Lung microvascular endothelial cell (primary cell): Measurements from ENCODE around the gene ADAMTSL1. TPM values are rescaled to one million over a fixed set of nuclear protein-coding genes. Genes with fewer than 3 reads are reported as not detected.

Source experiments
- DNase-seq, 2 donors: peaks; one replicate each; pipeline versions ENCODE4 v3.0.0 to v3.0.0-alpha.2; 2010; ENCODE audit warnings: low read depth in 2 of 2
- total RNA-seq: library from RNA; depleted of rRNA; stranded (reverse); fragments of >200 nt; gene quantifications from 2 replicates; pipeline ENCODE4 v1.2.1, GENCODE V29; 2014

Gene ADAMTSL1
- total RNA-seq, 1 donor from 2014 or later: 0.99 TPM

- no peak for DNase-seq
Observed at GRCh38 chr9:18461496-18461895, 12.5 kb upstream of the ADAMTSL1 start.

- peak in 1 of 2 donors; percentile 21 for DNase-seq
Observed at GRCh38 chr9:18463991-18464390, 10.0 kb upstream of the ADAMTSL1 start.

- peak in 1 of 2 donors; percentile 20 for DNase-seq
Observed at GRCh38 chr9:18466101-18466500, 7.9 kb upstream of the ADAMTSL1 start.

- peak in 1 of 2 donors; percentile 52 for DNase-seq
Observed at GRCh38 chr9:18467696-18468095, 6.3 kb upstream of the ADAMTSL1 start.

GRCh38 chr9:18472435-18472834 is 1.5 kb upstream of the ADAMTSL1 start:
- no peak for DNase-seq

- peak; percentile 59 to 72 for DNase-seq
Observed at GRCh38 chr9:18472841-18473251, 1.1 kb upstream of the ADAMTSL1 start.

GRCh38 chr9:18474783-18475182 is 830 bp downstream of the ADAMTSL1 start:
- peak; percentile 43 to 61 for DNase-seq

- DNase-seq: no peak
Observed at GRCh38 chr9:18477121-18477660, 3.2 kb downstream of the ADAMTSL1 start.

- no peak for DNase-seq
Observed at GRCh38 chr9:18477719-18478118, 3.8 kb downstream of the ADAMTSL1 start.

- peak in 1 of 2 donors; percentile 33 for DNase-seq
Observed at GRCh38 chr9:18478501-18479361, 4.8 kb downstream of the ADAMTSL1 start.

GRCh38 chr9:18479405-18479804 is 5.5 kb downstream of the ADAMTSL1 start:
- DNase-seq: no peak

- no peak for DNase-seq
Observed at GRCh38 chr9:18480662-18481093, 6.7 kb downstream of the ADAMTSL1 start.

- peak in 1 of 2 donors; percentile 59 for DNase-seq
Observed at GRCh38 chr9:18482371-18482770, 8.4 kb downstream of the ADAMTSL1 start.

- peak in 1 of 2 donors; percentile 21 for DNase-seq
Observed at GRCh38 chr9:18485714-18486113, 11.8 kb downstream of the ADAMTSL1 start.

GRCh38 chr9:18487611-18488010 is 13.7 kb downstream of the ADAMTSL1 start:
- no peak for DNase-seq

- DNase-seq: no peak
Observed at GRCh38 chr9:18488886-18489285, 14.9 kb downstream of the ADAMTSL1 start.

- peak in 1 of 2 donors; percentile 46 for DNase-seq
Observed at GRCh38 chr9:18489861-18490260, 15.9 kb downstream of the ADAMTSL1 start.

- peak; percentile 63 to 98 for DNase-seq
Observed at GRCh38 chr9:18490641-18491370, 16.9 kb downstream of the ADAMTSL1 start.

GRCh38 chr9:18492612-18493011 is 18.7 kb downstream of the ADAMTSL1 start:
- peak; percentile 45 to 56 for DNase-seq

GRCh38 chr9:18493451-18493993 is 19.6 kb downstream of the ADAMTSL1 start:
- peak in 1 of 2 donors; percentile 14 for DNase-seq

GRCh38 chr9:18495065-18495464 is 21.1 kb downstream of the ADAMTSL1 start:
- DNase-seq: peak in 1 of 2 donors; percentile 31
